Measurements from ENCODE around the gene SLC9A3.

DNA sequence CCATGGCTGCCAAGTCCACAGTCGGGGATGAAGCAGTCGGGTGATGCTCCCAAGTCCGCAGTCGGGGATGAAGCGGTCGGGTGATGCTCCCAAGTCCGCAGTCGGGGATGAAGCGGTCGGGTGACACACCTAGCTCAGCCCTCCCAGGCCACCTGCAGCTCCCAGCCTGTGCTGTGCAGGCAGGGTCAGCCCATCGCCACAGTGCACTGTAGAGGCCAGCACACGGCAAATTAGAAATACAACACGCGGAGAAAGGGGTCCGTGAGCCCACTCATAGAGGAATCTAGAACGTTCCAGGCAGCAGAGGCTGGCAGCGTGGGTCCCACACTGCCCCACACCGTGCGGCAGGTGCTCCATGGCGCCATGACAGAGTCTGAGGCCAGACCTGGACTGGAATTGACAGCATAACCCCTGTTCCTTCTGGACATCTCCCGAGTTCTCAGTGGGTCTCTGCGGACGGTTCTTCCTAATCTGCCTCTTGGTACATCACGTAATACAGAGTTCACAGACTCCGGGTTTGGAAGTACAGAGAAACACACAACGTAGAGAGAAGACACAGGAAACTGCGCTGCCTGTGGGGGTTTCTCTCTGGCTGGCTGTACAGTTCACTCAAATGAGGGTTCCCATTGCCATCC is 89.0 kb downstream of the SLC9A3 start:
- TF ChIP-seq EP300 (IDR thresholded peaks at IDR 0.05) (no peak), CTCF (IDR thresholded peaks at IDR 0.05) (no peak)
